Chondrocyte (in vitro differentiated cells): ENCODE measurements around the gene CSNK2B. TPM values are rescaled to one million over a fixed set of nuclear protein-coding genes. Genes with fewer than 3 reads are reported as not detected.

ENCODE experiments used
- DNase-seq: peaks from one replicate; pipeline ENCODE4 v3.0.0; 2021; ENCODE audit warnings: mixed read lengths, low spot score
- H3K27ac Mint-ChIP-seq: one replicate; pipeline ENCODE4 v1.8.0; 2021; ENCODE audit warnings: mild to moderate bottlenecking, moderate library complexity, mixed read lengths; ENCODE audit not compliant: unreplicated experiment
- H3K27me3 Mint-ChIP-seq: 2 replicates; pipeline ENCODE4 v1.8.0; 2021; ENCODE audit warnings: low read depth, mixed read lengths
- H3K36me3 Mint-ChIP-seq: 2 replicates; pipeline ENCODE4 v1.8.0; 2021; ENCODE audit warnings: low read depth, mixed read lengths
- H3K4me1 Mint-ChIP-seq: 2 replicates; pipeline ENCODE4 v1.8.0; 2021; ENCODE audit warnings: low read depth, mild to moderate bottlenecking, mixed read lengths
- H3K4me3 Mint-ChIP-seq: one replicate; pipeline ENCODE4 v1.8.0; 2021; ENCODE audit warnings: mild to moderate bottlenecking, moderate library complexity, mixed read lengths; ENCODE audit not compliant: unreplicated experiment
- H3K9me3 Mint-ChIP-seq: 2 replicates; pipeline ENCODE4 v1.8.0; 2021; ENCODE audit warnings: low read depth, mixed read lengths
- CTCF ChIP-seq: fragments of 200-600 bp; sonication (generic); IDR thresholded peaks from 2 replicates; pipeline ENCODE4 v1.5.0; 2021; ENCODE audit warnings: antibody characterized with exemption, mild to moderate bottlenecking, moderate library complexity
- total RNA-seq: library from RNA; stranded (reverse); gene quantifications from 3 replicates; pipeline ENCODE4 v1.2.1, GENCODE V29; 2021

The CSNK2B gene
- total RNA-seq, 1 donor from 2014 or later = 116 TPM

- H3K27me3 Mint-ChIP-seq = peaks cover 2% of the 10 kb centered on the region
- no peak for DNase-seq
- H3K27ac Mint-ChIP-seq = no peak overlapping the region
- no peaks in the 10 kb centered on the region for H3K4me1 Mint-ChIP-seq
- H3K9me3 Mint-ChIP-seq = no peaks in the 10 kb centered on the region
- no peaks in the 10 kb centered on the region for H3K36me3 Mint-ChIP-seq
- no peak for TF ChIP-seq CTCF
- H3K4me3 Mint-ChIP-seq = no peak overlapping the region
These were observed 48.3 kb downstream of the CSNK2B start for GRCh38 chr6:31713991-31714684.

DNA sequence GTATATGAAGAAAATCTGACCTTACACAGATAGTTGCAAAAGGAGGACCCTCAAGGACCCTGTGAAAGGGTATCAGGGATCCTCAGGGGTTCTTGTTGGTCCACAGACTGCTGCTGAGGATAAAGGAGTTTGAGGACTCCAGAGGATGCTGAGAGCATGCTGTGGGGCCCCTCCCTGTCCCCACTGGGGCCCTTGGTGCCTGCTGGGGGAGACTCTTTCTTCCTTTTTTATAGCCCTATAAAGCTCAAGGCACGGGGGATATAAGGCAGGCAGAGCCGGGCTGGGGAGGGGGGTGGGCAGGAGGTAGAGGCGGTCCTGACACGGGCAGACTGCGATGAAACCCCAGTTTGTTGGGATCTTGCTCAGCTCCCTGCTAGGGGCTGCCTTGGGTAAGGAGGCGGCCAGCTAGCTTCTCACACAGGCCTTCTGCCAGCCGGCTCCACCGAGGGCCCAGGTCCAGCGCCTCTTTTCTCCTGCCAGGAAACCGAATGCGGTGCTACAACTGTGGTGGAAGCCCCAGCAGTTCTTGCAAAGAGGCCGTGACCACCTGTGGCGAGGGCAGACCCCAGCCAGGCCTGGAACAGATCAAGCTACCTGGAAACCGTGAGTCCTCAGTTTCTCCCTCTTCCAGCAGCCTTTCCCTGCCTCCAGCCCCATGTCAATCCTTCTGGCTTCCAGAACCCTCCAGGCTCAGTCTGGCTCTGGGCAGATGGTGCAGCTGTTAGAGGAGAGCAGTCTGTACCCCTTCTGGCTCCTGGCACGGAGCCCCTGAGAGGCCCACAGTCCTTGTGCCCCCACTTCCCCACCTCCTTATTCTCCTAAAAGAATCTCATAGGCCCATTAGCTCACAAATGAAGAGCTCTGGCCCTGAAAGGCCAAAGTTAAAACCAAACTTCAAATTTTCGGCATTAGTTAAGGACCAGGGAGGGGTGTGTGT lies 49.4 kb downstream of the CSNK2B start, which contains the start of gene LY6G6D:
Gene LY6G6D, plus strand, starts transcription at position 327 of the 937 bp plus-strand sequence. Its CDS starts 8 bp downstream, at position 335.
- no peaks in the 10 kb centered on the region for H3K9me3 Mint-ChIP-seq
- no peaks in the 10 kb centered on the region for H3K4me1 Mint-ChIP-seq
- no peak for DNase-seq
- TF ChIP-seq CTCF = no peak
- no peak within 1 kb of the TSS for H3K4me3 Mint-ChIP-seq
- no peak within 1 kb of the TSS for H3K27ac Mint-ChIP-seq
- peaks cover 2% of the 10 kb centered on the region for H3K27me3 Mint-ChIP-seq
- H3K36me3 Mint-ChIP-seq = no peaks in the 10 kb centered on the region

DNA sequence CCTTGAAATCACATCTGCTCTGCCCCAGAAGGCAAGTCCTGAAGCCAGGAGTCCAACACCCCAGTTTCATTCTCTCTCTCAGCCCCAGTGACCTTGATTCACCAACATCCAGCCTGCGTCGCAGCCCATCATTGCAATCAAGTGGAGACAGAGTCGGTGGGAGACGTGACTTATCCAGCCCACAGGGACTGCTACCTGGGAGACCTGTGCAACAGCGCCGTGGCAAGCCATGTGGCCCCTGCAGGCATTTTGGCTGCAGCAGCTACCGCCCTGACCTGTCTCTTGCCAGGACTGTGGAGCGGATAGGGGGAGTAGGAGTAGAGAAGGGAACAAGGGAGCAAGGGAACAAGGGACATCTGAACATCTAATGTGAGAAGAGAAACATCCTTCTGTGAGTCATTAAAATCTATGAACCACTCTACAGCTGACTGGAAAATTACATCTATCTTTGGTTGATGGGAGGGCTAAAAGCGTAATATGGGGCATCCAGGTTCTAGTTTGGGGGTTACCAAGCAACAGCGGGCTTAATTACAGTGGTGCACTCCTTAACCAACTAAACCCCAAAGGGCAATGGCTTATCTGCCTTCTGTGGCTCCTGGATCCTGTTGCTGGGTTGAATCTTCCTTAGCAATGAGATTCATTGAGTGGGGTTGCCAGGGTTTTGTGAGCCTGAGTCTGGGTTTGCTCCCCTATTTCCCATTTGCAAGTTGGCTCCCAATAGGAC lies 51.8 kb downstream of the CSNK2B start:
- Mint-ChIP-seq H3K27me3 (peaks cover under 1% of the 10 kb centered on the region), H3K4me1 (no peaks in the 10 kb centered on the region), H3K36me3 (no peaks in the 10 kb centered on the region), H3K9me3 (no peaks in the 10 kb centered on the region), H3K4me3 (no peak overlapping the region), H3K27ac (no peak overlapping the region)
- no peak for DNase-seq
- TF ChIP-seq CTCF = no peak

DNA sequence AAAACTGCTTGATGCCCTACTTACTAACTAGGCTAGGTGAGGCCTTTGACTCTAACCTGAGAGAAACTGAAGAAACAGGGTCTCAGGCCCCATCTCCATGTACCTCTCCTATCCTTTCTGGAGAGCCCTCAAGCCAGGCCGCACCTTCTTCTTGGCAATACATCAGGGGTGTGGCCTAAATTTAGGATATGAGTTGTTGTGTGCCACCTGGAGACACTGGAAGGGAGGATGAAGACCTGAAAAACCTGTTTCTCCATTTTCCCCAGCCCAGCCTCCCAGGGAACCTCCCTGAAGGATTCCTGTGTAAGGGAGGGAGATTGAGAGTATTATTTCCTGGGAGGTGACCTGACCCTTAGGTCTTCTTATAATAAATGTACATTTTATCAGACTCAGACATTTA lies 52.4 kb downstream of the CSNK2B start:
- H3K4me1 Mint-ChIP-seq = no peaks in the 10 kb centered on the region
- no peak overlapping the region for H3K27ac Mint-ChIP-seq
- TF ChIP-seq CTCF = no peak
- no peaks in the 10 kb centered on the region for H3K36me3 Mint-ChIP-seq
- no peak for DNase-seq
- no peaks in the 10 kb centered on the region for H3K27me3 Mint-ChIP-seq
- no peaks in the 10 kb centered on the region for H3K9me3 Mint-ChIP-seq
- no peak overlapping the region for H3K4me3 Mint-ChIP-seq

GRCh38 chr6:31719001-31719400 lies 53.1 kb downstream of the CSNK2B start:
- Mint-ChIP-seq H3K36me3 (no peaks in the 10 kb centered on the region), H3K27ac (no peak overlapping the region), H3K4me3 (no peak overlapping the region), H3K9me3 (no peaks in the 10 kb centered on the region), H3K4me1 (no peaks in the 10 kb centered on the region), H3K27me3 (no peaks in the 10 kb centered on the region)
- no peak for TF ChIP-seq CTCF
- no peak for DNase-seq
